ENCODE measurements around the gene USP36.

- TF ChIP-seq POLR2A (IDR thresholded peaks at IDR 0.05) (no peak), CTCF (IDR thresholded peaks at IDR 0.05) (no peak)
Measured at GRCh38 chr17:78805301-78805700, 35.3 kb downstream of the USP36 start.

Data from adrenal gland (tissue), 5 donors.